CMK (cell line): ENCODE measurements around the gene INAFM1.

Experiments used
- DNase-seq: peaks from one replicate; pipeline ENCODE4 v3.0.0-alpha.2; 2010; ENCODE audit warnings: low read depth

The INAFM1 gene

DNA sequence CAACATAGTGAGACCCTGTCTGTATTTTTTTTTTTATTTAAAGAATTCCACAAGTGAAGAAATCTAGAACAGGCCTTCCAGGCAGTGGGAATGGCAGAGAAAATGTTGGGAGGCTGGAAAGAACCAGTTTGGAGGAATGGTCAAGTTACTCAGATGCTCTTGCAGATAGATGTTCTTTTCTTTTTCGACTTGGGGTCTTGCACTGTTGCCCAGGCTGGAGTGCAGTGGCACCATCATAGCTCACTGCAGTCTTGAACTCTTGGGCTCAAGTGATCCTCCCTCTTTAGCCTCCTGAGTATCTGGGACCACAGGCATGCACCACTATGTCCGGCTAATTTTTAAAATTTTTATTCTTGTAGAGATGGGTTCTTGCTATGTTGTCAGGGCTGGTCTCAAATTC, 35.6 kb downstream of the INAFM1 start:
- DNase-seq = no peak

DNA sequence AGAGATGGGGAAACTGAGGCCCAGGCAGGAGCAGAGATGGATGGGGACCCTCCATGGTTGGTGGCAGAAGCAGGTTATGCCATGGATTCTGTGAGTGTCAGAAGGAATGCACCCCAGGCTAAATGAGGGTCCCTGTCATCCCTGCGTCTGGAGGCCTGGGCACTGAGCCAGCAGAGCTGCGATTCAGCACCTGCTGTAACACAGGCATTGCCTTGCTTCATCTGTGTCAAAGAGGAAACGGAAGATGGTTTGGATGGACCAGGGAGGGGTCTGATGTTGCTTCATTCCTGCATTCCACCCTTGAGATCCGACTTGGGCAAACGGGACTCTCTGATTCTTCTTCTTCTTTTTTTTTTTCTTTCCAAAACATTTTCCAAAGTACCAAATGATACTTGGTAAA, 36.1 kb downstream of the INAFM1 start:
- no peak for DNase-seq

DNA sequence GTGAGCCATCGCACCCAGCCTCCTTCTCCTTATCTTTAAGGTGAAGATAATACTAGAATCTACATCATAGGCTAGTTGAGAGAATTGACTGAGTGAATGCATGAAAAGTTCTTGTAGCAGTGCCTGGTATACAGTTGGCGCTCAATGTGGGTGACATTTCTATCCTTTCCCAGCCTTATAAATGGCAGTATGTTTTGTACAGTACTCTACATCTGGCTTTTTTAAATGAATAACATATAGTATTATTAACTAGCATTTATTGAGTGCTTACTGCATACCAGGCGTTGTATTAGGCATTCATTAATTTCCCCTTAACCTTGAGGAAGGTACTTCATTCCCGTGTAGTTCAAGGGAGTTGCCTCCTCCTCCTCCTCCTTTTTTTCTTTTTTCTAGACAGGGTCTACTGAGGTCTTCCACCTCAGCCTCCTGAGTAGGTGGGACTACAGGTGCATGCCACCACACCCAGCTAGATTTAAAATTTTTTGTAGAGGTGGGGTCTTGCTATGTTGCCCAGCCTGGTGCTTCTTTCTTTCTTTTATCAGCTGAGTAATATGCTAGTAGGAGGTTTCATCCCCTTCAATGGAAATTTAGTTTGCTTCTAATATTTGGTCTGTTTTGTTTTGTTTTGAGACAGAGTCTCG, 37.8 kb downstream of the INAFM1 start:
- DNase-seq = no peak

DNA sequence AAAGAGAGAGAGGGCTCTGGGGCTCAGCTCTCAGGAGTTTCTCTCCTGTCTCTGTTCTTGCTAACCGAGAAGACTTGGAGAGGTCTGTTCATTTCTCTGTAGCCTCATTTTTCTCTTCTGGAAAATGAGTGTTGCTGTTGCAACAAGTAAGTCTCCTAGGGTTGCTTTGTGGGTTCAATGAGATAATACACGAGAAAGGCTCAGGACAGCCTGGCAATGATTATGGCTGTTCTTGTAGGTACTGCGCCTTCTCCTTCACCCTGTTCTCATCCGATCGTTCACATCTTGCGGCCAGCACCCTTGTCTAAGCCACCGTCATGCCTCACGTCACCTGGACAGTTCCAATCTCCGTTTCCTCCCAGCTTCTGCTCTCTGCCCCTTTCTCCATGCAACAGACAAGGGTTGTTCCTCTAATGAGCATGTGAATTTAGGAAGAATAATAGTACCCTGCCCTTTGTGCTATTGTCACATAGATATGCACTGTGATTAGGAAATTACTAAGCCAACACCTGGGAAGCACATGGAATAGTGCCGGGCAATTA, 39.1 kb downstream of the INAFM1 start:
- no peak for DNase-seq

DNA sequence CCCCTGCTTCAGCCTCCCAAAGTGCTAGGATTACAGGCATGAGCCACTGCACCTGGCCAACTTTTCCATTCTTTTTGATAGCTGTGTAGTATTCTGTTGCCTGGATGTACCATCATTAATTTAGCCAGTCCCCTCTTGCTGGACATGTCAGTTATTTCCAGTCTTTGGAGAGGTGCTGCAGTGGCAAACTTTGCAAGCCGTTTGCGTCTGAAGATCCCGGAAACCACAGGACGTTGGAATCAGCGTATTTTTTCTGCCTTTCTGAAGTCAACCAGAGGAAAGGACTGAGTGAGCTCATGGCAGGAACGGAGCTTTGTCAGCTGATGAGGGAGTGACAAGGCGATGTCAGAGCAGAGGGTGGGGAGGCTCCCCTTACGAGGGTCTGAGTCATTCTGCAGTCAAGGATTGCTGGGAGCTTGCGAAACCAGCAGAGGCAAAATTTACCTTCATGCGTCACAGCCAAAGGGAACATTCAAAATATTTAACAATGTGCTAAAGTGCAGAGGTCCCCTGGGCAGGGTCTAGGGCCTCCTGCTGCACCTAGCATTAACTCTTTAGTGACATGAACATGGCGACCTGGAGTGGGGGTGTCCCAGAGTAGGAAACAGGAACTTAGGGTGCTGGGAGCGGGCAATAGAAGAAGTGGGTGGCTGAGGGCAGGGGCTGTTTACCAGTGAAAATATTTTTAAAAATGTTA, 40.6 kb downstream of the INAFM1 start:
- no peak for DNase-seq

DNA sequence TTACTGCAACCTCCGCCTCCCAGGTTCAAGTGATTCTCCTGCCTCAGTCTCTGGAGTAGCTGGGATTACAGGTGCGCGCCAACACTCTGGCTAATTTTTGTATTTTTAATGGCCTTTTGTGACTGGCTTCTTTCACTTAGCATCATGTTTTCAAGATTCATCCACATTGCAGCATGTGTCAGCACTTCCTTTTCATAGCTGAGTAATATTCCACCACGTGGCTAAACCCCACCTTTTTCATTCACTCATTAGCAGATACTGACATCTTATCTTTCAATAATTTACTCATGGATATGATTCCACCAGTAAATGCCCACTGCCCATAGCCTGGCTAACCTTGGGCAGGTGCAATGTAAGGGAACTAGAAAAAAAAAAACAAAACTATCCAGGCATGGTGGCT, 41.8 kb downstream of the INAFM1 start:
- DNase-seq = no peak

DNA sequence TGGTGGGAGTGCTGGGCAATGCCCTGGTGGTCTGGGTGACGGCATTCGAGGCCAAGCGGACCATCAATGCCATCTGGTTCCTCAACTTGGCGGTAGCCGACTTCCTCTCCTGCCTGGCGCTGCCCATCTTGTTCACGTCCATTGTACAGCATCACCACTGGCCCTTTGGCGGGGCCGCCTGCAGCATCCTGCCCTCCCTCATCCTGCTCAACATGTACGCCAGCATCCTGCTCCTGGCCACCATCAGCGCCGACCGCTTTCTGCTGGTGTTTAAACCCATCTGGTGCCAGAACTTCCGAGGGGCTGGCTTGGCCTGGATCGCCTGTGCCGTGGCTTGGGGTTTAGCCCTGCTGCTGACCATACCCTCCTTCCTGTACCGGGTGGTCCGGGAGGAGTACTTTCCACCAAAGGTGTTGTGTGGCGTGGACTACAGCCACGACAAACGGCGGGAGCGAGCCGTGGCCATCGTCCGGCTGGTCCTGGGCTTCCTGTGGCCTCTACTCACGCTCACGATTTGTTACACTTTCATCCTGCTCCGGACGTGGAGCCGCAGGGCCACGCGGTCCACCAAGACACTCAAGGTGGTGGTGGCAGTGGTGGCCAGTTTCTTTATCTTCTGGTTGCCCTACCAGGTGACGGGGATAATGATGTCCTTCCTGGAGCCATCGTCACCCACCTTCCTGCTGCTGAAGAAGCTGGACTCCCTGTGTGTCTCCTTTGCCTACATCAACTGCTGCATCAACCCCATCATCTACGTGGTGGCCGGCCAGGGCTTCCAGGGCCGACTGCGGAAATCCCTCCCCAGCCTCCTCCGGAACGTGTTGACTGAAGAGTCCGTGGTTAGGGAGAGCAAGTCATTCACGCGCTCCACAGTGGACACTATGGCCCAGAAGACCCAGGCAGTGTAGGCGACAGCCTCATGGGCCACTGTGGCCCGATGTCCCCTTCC, 45.5 kb downstream of the INAFM1 start:
- DNase-seq = no peak

DNA sequence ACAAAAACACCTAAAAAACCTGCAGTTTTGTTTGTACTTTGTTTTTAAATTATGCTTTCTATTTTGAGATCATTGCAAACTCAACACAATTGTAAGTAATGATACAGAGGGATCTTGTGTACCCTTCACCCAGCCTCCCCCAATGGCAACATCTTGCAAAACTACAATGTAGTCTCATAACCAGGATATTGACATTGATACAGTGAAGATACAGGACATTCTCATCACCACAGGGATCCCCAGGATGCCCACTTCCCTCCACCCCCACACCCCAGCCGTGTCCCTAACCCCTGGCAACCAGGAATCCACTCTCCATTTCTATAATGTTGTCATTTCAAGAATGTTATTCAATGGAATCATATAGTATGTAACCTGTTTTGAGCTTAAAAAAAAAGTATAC, 46.9 kb downstream of the INAFM1 start:
- no peak for DNase-seq

DNA sequence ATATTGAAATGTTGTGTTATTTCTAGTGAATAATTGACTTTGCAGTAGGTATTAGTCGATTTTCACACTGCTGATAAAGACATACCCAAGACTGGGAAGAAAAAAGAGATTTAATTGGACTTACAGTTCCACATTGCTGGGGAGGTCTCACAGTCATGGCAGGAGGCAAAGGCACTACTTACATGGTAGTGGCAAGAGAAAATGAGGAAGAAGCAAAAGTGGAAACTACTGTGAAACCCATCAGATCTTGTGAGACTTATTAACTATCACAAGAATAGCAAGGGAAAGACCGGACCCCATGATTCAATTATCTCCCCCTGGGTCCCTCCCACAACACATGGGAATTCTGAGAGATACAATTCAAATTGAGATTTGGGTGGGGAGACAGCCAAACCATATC, 47.4 kb downstream of the INAFM1 start:
- DNase-seq = no peak

DNA sequence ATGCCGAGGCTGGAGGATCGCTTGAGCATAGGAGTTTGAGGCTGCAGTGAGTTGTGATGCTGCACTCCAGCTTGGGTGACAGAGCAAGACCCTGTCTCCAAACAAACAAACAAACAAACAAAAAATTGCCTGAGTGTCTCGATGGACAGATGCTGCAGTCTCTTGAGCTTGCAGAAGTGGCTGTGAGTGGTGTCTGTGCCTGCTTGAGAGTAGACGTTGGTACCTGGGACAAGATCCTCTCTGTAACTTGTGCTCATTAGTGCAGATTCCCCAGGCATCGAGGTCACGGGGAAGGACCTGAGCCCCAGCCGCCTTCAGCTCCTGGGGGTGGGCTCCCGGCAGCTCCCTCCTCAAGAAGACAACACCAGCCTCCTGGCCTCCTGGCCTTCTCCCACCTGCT, 48.7 kb downstream of the INAFM1 start:
- no peak for DNase-seq

DNA sequence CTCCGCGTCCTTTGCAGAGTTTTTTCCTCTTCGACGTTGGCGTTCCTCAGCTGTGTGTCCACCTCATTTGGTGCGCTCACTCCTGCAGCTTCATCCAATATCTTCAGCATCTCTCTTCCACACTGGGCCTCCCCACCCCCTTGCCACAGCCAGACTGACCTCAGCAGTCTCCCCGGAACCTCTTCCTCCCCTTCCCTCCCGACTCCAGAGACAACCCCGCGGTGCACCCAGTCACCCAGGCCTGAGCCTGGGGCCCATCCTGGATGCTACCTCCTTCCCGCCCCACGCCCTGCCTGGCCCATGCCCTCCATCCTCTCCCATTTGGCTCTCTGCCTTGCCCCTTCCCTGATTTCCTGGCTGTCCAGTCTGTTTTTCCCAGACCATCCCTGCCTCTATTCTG, 49.2 kb downstream of the INAFM1 start:
- DNase-seq = no peak

DNA sequence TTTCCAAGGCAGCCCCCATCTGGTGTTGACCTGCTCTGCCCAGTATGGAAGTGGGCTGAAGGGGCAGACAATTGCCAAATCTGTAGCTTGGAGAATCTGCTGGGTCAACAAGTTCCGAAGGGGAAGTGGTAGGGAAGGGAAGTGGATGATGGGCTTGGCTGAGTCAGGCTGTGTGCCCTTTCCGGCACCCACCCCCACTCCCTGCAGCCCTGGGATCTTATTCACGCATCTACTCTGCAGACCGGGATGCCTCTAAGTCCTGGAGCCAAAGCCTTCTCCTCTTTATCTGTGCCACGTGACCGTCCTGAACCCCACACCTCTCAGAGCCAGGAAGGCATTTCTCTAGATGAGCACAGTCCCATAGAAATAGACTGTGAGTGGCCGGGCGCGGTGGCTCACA, 49.8 kb downstream of the INAFM1 start:
- peak; percentile 60 for DNase-seq
